GM18499 (cell line): ENCODE measurements around the gene DDX51.

ENCODE experiments used
- ATAC-seq: cut with Tn5 transposase; IDR thresholded peaks from one replicate; pipeline ENCODE4 v1.9.1; 2021; ENCODE audit warnings: moderate number of reproducible peaks; ENCODE audit not compliant: insufficient read depth, unreplicated experiment

The DDX51 gene

GRCh38 chr12:132167611-132168310, 23.6 kb upstream of the DDX51 start:
- ATAC-seq, result no peak

- ATAC-seq, result no peak
These were observed 22.9 kb upstream of the DDX51 start for GRCh38 chr12:132166801-132167591.

- no peak for ATAC-seq
These were observed 22.0 kb upstream of the DDX51 start for GRCh38 chr12:132166093-132166492.

- no peak for ATAC-seq
These were observed 21.5 kb upstream of the DDX51 start for GRCh38 chr12:132165584-132165983.

- no peak for ATAC-seq
These were observed 20.3 kb upstream of the DDX51 start for GRCh38 chr12:132164426-132164825.

GRCh38 chr12:132163911-132164288, 19.8 kb upstream of the DDX51 start:
- no peak for ATAC-seq

- no peak for ATAC-seq
These were observed 19.2 kb upstream of the DDX51 start for GRCh38 chr12:132163041-132163910.

- no peak for ATAC-seq
These were observed 18.5 kb upstream of the DDX51 start for GRCh38 chr12:132162508-132163031.

- ATAC-seq, result no peak
These were observed 17.8 kb upstream of the DDX51 start for GRCh38 chr12:132161796-132162507.

GRCh38 chr12:132161036-132161781, 17.1 kb upstream of the DDX51 start:
- ATAC-seq, result no peak

GRCh38 chr12:132160601-132161035, 16.5 kb upstream of the DDX51 start:
- no peak for ATAC-seq

- no peak for ATAC-seq
These were observed 15.9 kb upstream of the DDX51 start for GRCh38 chr12:132160016-132160415.

- no peak for ATAC-seq
These were observed 15.5 kb upstream of the DDX51 start for GRCh38 chr12:132159555-132160003.

- no peak for ATAC-seq
These were observed 14.8 kb upstream of the DDX51 start for GRCh38 chr12:132158677-132159554.

GRCh38 chr12:132157733-132158409, 13.8 kb upstream of the DDX51 start:
- no peak for ATAC-seq

- no peak for ATAC-seq
These were observed 12.6 kb upstream of the DDX51 start for GRCh38 chr12:132156573-132157325.
